ENCODE results near the gene NTRK3. TPM values are rescaled to one million over a fixed set of nuclear protein-coding genes. Genes with fewer than 3 reads are reported as not detected.

The NTRK3 gene
- total RNA-seq, 1 experiment from 2014 or later: not detected

DNA sequence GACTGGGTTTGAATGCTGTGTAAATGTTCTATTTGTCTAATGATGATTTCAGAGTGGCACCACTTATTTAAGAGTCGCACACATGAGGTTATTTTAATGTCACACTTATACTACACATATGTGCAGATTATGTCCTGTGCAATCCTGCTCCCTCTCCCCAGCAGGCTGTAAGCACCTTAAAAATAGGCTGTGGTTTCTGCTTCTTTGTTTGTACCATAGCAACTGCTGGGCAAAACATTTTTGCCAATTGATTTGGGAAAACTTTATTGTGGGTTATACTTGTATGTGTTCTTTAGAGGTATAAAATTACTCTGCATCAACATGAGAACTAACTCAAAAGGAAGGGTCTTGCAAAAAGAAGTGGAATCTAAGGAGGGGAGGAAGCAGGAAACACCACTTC is 318.5 kb downstream of the NTRK3 start:
- Histone ChIP-seq H3K4me3 (no peak overlapping the region), H3K36me3 (ENCODE audit: low read depth) (no peaks in the 10 kb centered on the region), H3F3A (ENCODE audit: insufficient read depth, low read depth) (no peaks in the 10 kb centered on the region), H3K4me1 (replicated peaks; ENCODE audit: insufficient read depth) (no peaks in the 10 kb centered on the region), H2AFZ (no peak overlapping the region), H3K9me3 (ENCODE audit: insufficient read depth, low read depth) (no peaks in the 10 kb centered on the region), H3K27me3 (ENCODE audit: insufficient read depth, low read depth) (no peaks in the 10 kb centered on the region; the same call in 1 of the 2 replicates), H3K79me2 (ENCODE audit: low read depth) (no peaks in the 10 kb centered on the region), H3K9me2 (ENCODE audit: insufficient read depth) (no peaks in the 10 kb centered on the region), H4K20me1 (ENCODE audit: insufficient read depth) (no peaks in the 10 kb centered on the region; the same call in 1 of the 2 replicates), H3K4me2 (no peak overlapping the region), H3K27ac (no peak overlapping the region)
- BruUV-seq (replicated peaks): no TSS peak
- TF ChIP-seq CTCF (conservative IDR thresholded peaks at IDR 0.05) (no peak), EZH2 (IDR thresholded peaks at IDR 0.05; ENCODE audit: low read depth) (no peak)
- ChIA-PET POLR2A (ENCODE audit: unreplicated experiment) (no interaction called here), CTCF (no interaction called here)
- DNase-seq: no peak
- intact Hi-C loops (cut with micrococcal nuclease; ENCODE audit: unreplicated experiment): loop anchor here (5.0 kb wide), 1 partner anchor 1466 kb away; no protein-coding TSS in a partner anchor

GRCh38 chr15:87935583-87935982 is 321.0 kb downstream of the NTRK3 start:
- Histone ChIP-seq H3K27ac (no peak overlapping the region), H3K9me3 (ENCODE audit: insufficient read depth, low read depth) (no peaks in the 10 kb centered on the region), H3K36me3 (ENCODE audit: low read depth) (no peaks in the 10 kb centered on the region), H2AFZ (no peak overlapping the region), H3K4me1 (replicated peaks; ENCODE audit: insufficient read depth) (no peaks in the 10 kb centered on the region), H3K4me3 (no peak overlapping the region), H3K4me2 (no peak overlapping the region), H3F3A (ENCODE audit: insufficient read depth, low read depth) (no peaks in the 10 kb centered on the region), H3K9me2 (ENCODE audit: insufficient read depth) (no peaks in the 10 kb centered on the region), H3K79me2 (ENCODE audit: low read depth) (no peaks in the 10 kb centered on the region), H4K20me1 (ENCODE audit: insufficient read depth) (no peaks in the 10 kb centered on the region; the same call in 1 of the 2 replicates), H3K27me3 (ENCODE audit: insufficient read depth, low read depth) (no peaks in the 10 kb centered on the region; the same call in 1 of the 2 replicates)
- intact Hi-C loops (cut with micrococcal nuclease; ENCODE audit: unreplicated experiment): loop anchor here (5.0 kb wide), 1 partner anchor 1463 kb away; no protein-coding TSS in a partner anchor
- ChIA-PET POLR2A (ENCODE audit: unreplicated experiment) (no interaction called here), CTCF (no interaction called here)
- TF ChIP-seq CTCF (conservative IDR thresholded peaks at IDR 0.05): no peak
- TF ChIP-seq EZH2 (IDR thresholded peaks at IDR 0.05; ENCODE audit: low read depth): no peak
- no TSS peak for BruUV-seq (replicated peaks)
- DNase-seq: no peak

DNA sequence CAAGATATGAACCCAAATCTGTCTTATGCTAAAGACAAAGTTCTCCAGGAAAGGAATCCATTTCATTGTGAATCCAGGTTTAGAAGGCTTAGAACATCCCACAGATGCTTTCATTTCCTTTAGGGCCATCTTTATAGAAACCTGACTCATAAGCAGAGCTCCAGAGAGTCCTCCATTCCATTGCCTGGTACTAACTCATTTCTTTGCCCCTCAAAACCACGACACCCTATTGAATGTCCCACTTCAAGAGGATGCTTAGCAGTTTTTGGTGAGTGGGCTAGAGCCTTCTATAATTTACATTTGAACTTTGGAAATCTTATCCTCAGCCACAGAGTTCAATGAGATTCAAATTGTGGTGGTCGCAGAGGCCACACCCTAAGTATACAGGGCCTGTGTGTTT is 325.0 kb downstream of the NTRK3 start:
- H3K36me3 ChIP-seq (ENCODE audit: low read depth): no peaks in the 10 kb centered on the region
- H3K4me1 ChIP-seq (replicated peaks; ENCODE audit: insufficient read depth): no peaks in the 10 kb centered on the region
- intact Hi-C loops (cut with micrococcal nuclease; ENCODE audit: unreplicated experiment): no loop called here
- no peaks in the 10 kb centered on the region for H3K9me3 ChIP-seq (ENCODE audit: insufficient read depth, low read depth)
- CTCF ChIA-PET: no interaction called here
- no peak overlapping the region for H3K4me3 ChIP-seq
- H3K79me2 ChIP-seq (ENCODE audit: low read depth): no peaks in the 10 kb centered on the region
- no peak for DNase-seq
- no peaks in the 10 kb centered on the region for H3K9me2 ChIP-seq (ENCODE audit: insufficient read depth)
- H3K4me2 ChIP-seq: no peak overlapping the region
- no TSS peak for BruUV-seq (replicated peaks)
- TF ChIP-seq EZH2 (IDR thresholded peaks at IDR 0.05; ENCODE audit: low read depth) (no peak), CTCF (conservative IDR thresholded peaks at IDR 0.05) (no peak)
- H3F3A ChIP-seq (ENCODE audit: insufficient read depth, low read depth): no peaks in the 10 kb centered on the region
- no peaks in the 10 kb centered on the region for H4K20me1 ChIP-seq (ENCODE audit: insufficient read depth)
- no peak overlapping the region for H2AFZ ChIP-seq
- H3K27me3 ChIP-seq (ENCODE audit: insufficient read depth, low read depth): no peaks in the 10 kb centered on the region; the same call in 1 of the 2 replicates
- no peak overlapping the region for H3K27ac ChIP-seq
- POLR2A ChIA-PET (ENCODE audit: unreplicated experiment): no interaction called here

Data from PC-9 (cell line).